ENCODE measurements around the gene COPG2. TPM values are rescaled to one million over a fixed set of nuclear protein-coding genes. Genes with fewer than 3 reads are reported as not detected.
"Not testable (repeated sequence)": the region's sequence is repeated elsewhere in the genome, so short reads cannot be mapped to it uniquely, and the experiment has no call there.

The COPG2 gene
- polyA plus RNA-seq, 1 of the 3 experiments (the other 2 are of a cell fraction), result 44.3 TPM

GRCh38 chr7:130595986-130596385 lies 72.6 kb downstream of the COPG2 start:
- 92% methylated on average over 4 of the region's 4 CpGs for WGBS (ENCODE audit: low lambda C conversion rate)

GRCh38 chr7:130593033-130593432 lies 75.5 kb downstream of the COPG2 start:
- no peaks in the 10 kb centered on the region for H3K9me2 ChIP-seq
- no peaks in the 10 kb centered on the region for H3K79me2 ChIP-seq (ENCODE audit: insufficient read depth)
- H3K27me3 ChIP-seq (ENCODE audit: insufficient read depth), result no peaks in the 10 kb centered on the region
- ChIA-PET CTCF (interaction anchor here (0.7 to 0.9 kb wide), 3 partner anchors 12 to 1250 kb away, joined by 3 to 4 read pairs (median 3); no protein-coding TSS in a partner anchor), POLR2A (no interaction called here)
- H3K9me3 ChIP-seq, result no peaks in the 10 kb centered on the region
- H3K9ac ChIP-seq, result no peak overlapping the region
- no peaks in the 10 kb centered on the region for H3K4me1 ChIP-seq (ENCODE audit: control insufficient read depth in 1 of 2, insufficient read depth in 2 of 2, low read depth in 1 of 2, low read length in 1 of 2)
- 96% methylated on average over 1 of the region's 1 CpG for WGBS (ENCODE audit: low lambda C conversion rate)
- H3K4me3 ChIP-seq (ENCODE audit: low read depth in 2 of 2, low read length in 1 of 2), result no peak overlapping the region
- H3K27ac ChIP-seq (ENCODE audit: low read depth in 2 of 2, low read length in 1 of 2), result no peak overlapping the region
- no peak overlapping the region for H2AFZ ChIP-seq (ENCODE audit: low read depth)
- no peaks in the 10 kb centered on the region for H3F3A ChIP-seq (replicated peaks; ENCODE audit: insufficient read depth)
- H3K36me3 ChIP-seq (replicated peaks in 1 of 2; ENCODE audit: control insufficient read depth in 1 of 2, insufficient read depth in 2 of 2, low read length in 1 of 2), result peaks cover 2 to 8% of the 10 kb centered on the region in 2 experiments
- TF ChIP-seq CHD2 (IDR thresholded peaks at IDR 0.05; ENCODE audit: low read length, partially characterized antibody) (no peak), ZBTB33 (IDR thresholded peaks at IDR 0.05; ENCODE audit: borderline replicate concordance, low read depth) (no peak), REST (IDR thresholded peaks at IDR 0.05; ENCODE audit: low read depth, low read length) (no peak), SIN3A (IDR thresholded peaks at IDR 0.05; ENCODE audit: borderline replicate concordance, low read depth, low read length) (no peak), USF2 (IDR thresholded peaks at IDR 0.05; ENCODE audit: borderline replicate concordance, low read depth, low read length) (no peak), EZH2phosphoT487 (IDR thresholded peaks at IDR 0.05; ENCODE audit: borderline replicate concordance, low read depth) (no peak), GABPA (IDR thresholded peaks at IDR 0.05; ENCODE audit: low read depth) (no peak), TCF12 (IDR thresholded peaks at IDR 0.05) (no peak)
- no peak for DNase-seq
- no peaks in the 10 kb centered on the region for H4K20me1 ChIP-seq (ENCODE audit: insufficient read depth)
- H3K4me2 ChIP-seq, result no peak overlapping the region

More at GRCh38 chr7:130595986-130596385, 72.6 kb downstream of the COPG2 start:
- ChIA-PET CTCF (no interaction called here), POLR2A (no interaction called here)
- H3K79me2 ChIP-seq (ENCODE audit: insufficient read depth), result no peaks in the 10 kb centered on the region
- H3K4me3 ChIP-seq (ENCODE audit: low read depth in 2 of 2, low read length in 1 of 2), result no peak overlapping the region
- no peak overlapping the region for H3K27ac ChIP-seq (ENCODE audit: low read depth in 2 of 2, low read length in 1 of 2)
- no peaks in the 10 kb centered on the region for H3K27me3 ChIP-seq (ENCODE audit: insufficient read depth)
- no peaks in the 10 kb centered on the region for H3K9me2 ChIP-seq
- DNase-seq, result no peak
- no peaks in the 10 kb centered on the region for H3F3A ChIP-seq (replicated peaks; ENCODE audit: insufficient read depth)
- H3K36me3 ChIP-seq (replicated peaks in 1 of 2; ENCODE audit: control insufficient read depth in 1 of 2, insufficient read depth in 2 of 2, low read length in 1 of 2), result peaks cover 2 to 5% of the 10 kb centered on the region in 2 experiments
- TF ChIP-seq MXI1 (IDR thresholded peaks at IDR 0.05; ENCODE audit: low read depth, low read length), result no peak
- H3K4me2 ChIP-seq, result no peak overlapping the region
- no peaks in the 10 kb centered on the region for H3K9me3 ChIP-seq
- no peaks in the 10 kb centered on the region for H4K20me1 ChIP-seq (ENCODE audit: insufficient read depth)
- H3K4me1 ChIP-seq (ENCODE audit: control insufficient read depth in 1 of 2, insufficient read depth in 2 of 2, low read depth in 1 of 2, low read length in 1 of 2), result no peaks in the 10 kb centered on the region
- no peak overlapping the region for H2AFZ ChIP-seq (ENCODE audit: low read depth)
- no peak overlapping the region for H3K9ac ChIP-seq

GRCh38 chr7:130591464-130591863 lies 77.1 kb downstream of the COPG2 start:
- H4K20me1 ChIP-seq (ENCODE audit: insufficient read depth); CTCF ChIA-PET; H3K27me3 ChIP-seq (ENCODE audit: insufficient read depth); H3K4me3 ChIP-seq (ENCODE audit: low read depth in 2 of 2, low read length in 1 of 2); H3K9ac ChIP-seq; H3K79me2 ChIP-seq (ENCODE audit: insufficient read depth); H3K9me2 ChIP-seq; H3F3A ChIP-seq (replicated peaks; ENCODE audit: insufficient read depth); H2AFZ ChIP-seq (ENCODE audit: low read depth); DNase-seq; H3K27ac ChIP-seq (ENCODE audit: low read depth in 2 of 2, low read length in 1 of 2); H3K9me3 ChIP-seq; H3K36me3 ChIP-seq (replicated peaks in 1 of 2; ENCODE audit: control insufficient read depth in 1 of 2, insufficient read depth in 2 of 2, low read length in 1 of 2); H3K4me2 ChIP-seq; H3K4me1 ChIP-seq (ENCODE audit: control insufficient read depth in 1 of 2, insufficient read depth in 2 of 2, low read depth in 1 of 2, low read length in 1 of 2); POLR2A ChIA-PET: not testable (repeated sequence)
- 100% methylated on average over 1 of the region's 30 CpGs for WGBS (ENCODE audit: low lambda C conversion rate)

GRCh38 chr7:130585932-130586331 lies 82.6 kb downstream of the COPG2 start:
- H3F3A ChIP-seq (replicated peaks; ENCODE audit: insufficient read depth); H3K9me3 ChIP-seq; H3K4me3 ChIP-seq (ENCODE audit: low read depth in 2 of 2, low read length in 1 of 2); H3K36me3 ChIP-seq (replicated peaks in 1 of 2; ENCODE audit: control insufficient read depth in 1 of 2, insufficient read depth in 2 of 2, low read length in 1 of 2); POLR2A ChIA-PET; H3K79me2 ChIP-seq (ENCODE audit: insufficient read depth); H2AFZ ChIP-seq (ENCODE audit: low read depth); DNase-seq; H3K4me2 ChIP-seq; H4K20me1 ChIP-seq (ENCODE audit: insufficient read depth); H3K9ac ChIP-seq; H3K9me2 ChIP-seq; H3K27me3 ChIP-seq (ENCODE audit: insufficient read depth); H3K4me1 ChIP-seq (ENCODE audit: control insufficient read depth in 1 of 2, insufficient read depth in 2 of 2, low read depth in 1 of 2, low read length in 1 of 2); H3K27ac ChIP-seq (ENCODE audit: low read depth in 2 of 2, low read length in 1 of 2): not testable (repeated sequence)
- whole genome bisulfite sequencing (ENCODE audit: low lambda C conversion rate), result 98% methylated on average over 2 of the region's 2 CpGs
- CTCF ChIA-PET, result interaction anchor here (1.3 kb wide), 1 partner anchor 21 kb away, joined by 3 read pairs; no protein-coding TSS in a partner anchor

Measured in SK-N-SH (cell line).